Stomach (tissue), 4 donors: ENCODE results near the gene UGT1A1.

Experiments used
- EP300 ChIP-seq: sonication (generic); formaldehyde crosslinking; IDR thresholded peaks from one replicate; pipeline ENCODE4 v1.6.1; 2017; ENCODE audit warnings: antibody characterized with exemption
- TF ChIP-seq, protein P1 (sequence below), 7 experiments: fragments of 450-650 bp in 4 of 7; fragments of 200-600 bp in 3 of 7; sonication (generic) in 3 of 7; IDR thresholded peaks; one replicate each; pipeline ENCODE4 v1.5.1; 2016 to 2019; ENCODE audit warnings: antibody characterized with exemption in 7 of 7, control low read depth in 2 of 7, mild to moderate bottlenecking in 1 of 7

DNA sequence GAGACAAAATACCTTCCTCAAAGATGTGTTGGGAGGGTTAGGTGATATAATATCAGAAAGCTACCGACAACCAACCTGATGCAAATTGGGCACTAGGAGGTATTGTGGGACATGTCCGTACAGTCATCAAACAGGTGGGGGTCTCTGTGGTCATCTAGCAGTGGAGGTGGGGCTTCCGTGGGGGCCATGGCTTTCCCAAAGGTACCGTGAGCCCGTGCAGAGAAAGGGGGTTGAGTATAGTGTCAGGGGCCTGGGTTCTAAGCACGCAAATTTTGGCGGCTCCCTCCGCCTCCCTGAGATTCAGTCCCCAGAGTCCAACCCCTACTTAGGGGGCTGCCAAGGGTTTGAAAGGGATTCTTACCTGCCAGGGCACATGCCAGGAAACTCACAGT lies 61.6 kb downstream of the UGT1A1 start:
- TF ChIP-seq, protein P1, sequence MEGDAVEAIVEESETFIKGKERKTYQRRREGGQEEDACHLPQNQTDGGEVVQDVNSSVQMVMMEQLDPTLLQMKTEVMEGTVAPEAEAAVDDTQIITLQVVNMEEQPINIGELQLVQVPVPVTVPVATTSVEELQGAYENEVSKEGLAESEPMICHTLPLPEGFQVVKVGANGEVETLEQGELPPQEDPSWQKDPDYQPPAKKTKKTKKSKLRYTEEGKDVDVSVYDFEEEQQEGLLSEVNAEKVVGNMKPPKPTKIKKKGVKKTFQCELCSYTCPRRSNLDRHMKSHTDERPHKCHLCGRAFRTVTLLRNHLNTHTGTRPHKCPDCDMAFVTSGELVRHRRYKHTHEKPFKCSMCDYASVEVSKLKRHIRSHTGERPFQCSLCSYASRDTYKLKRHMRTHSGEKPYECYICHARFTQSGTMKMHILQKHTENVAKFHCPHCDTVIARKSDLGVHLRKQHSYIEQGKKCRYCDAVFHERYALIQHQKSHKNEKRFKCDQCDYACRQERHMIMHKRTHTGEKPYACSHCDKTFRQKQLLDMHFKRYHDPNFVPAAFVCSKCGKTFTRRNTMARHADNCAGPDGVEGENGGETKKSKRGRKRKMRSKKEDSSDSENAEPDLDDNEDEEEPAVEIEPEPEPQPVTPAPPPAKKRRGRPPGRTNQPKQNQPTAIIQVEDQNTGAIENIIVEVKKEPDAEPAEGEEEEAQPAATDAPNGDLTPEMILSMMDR (IDR thresholded peaks at IDR 0.05), result no peak
- no peak for TF ChIP-seq EP300
